Breast epithelium (tissue), 4 donors: ENCODE results near the gene WDR86. TPM values are rescaled to one million over a fixed set of nuclear protein-coding genes. Genes with fewer than 3 reads are reported as not detected.

Experiments
- DNase-seq, 2 donors: peaks; one replicate each; pipeline ENCODE4 v3.0.0-alpha.2; 2019; ENCODE audit warnings: low spot score in 2 of 2
- H3K27ac ChIP-seq, 2 donors: fragments of 200-600 bp; sonication (generic) in 1 of 2; one replicate each; pipeline ENCODE4 v1.5.1; 2016 to 2019; ENCODE audit warnings: mild to moderate bottlenecking in 1 of 2
- H3K27me3 ChIP-seq, 2 donors: fragments of 200-600 bp; sonication (generic) in 1 of 2; one replicate each; pipeline versions ENCODE4 v1.5.1 to v1.6.0; 2017 to 2019; ENCODE audit warnings: control low read depth in 1 of 2, mild to moderate bottlenecking in 1 of 2
- H3K36me3 ChIP-seq: fragments of 200-600 bp; one replicate; pipeline ENCODE4 v1.5.1; 2019
- H3K4me1 ChIP-seq, 2 donors: fragments of 200-600 bp; sonication (generic); one replicate each; pipeline ENCODE4 v1.5.1; 2016 to 2019; ENCODE audit warnings: control low read depth in 1 of 2
- H3K4me3 ChIP-seq, 3 donors: fragments of 200-600 bp; sonication (generic); 1 replicate in 2 of 3; 2 replicates in 1 of 3; pipeline ENCODE4 v1.5.1; 2016 to 2019; ENCODE audit warnings: mild to moderate bottlenecking in 3 of 3, moderate library complexity in 2 of 3
- H3K9me3 ChIP-seq, 2 donors: fragments of 200-600 bp; sonication (generic) in 1 of 2; one replicate each; pipeline ENCODE4 v1.5.1; 2016 to 2019; ENCODE audit warnings: control low read depth in 1 of 2
- CTCF ChIP-seq, 3 donors: fragments of 450-650 bp; IDR thresholded peaks; one replicate each; pipeline ENCODE4 v1.5.1; 2016 to 2017; ENCODE audit warnings: antibody characterized with exemption in 3 of 3, mild to moderate bottlenecking in 3 of 3, moderate library complexity in 3 of 3
- POLR2A ChIP-seq: fragments of 450-650 bp; IDR thresholded peaks from one replicate; pipeline ENCODE4 v1.6.1; 2016; ENCODE audit warnings: antibody characterized with exemption, mild to moderate bottlenecking, moderate library complexity
- POLR2AphosphoS5 ChIP-seq, 3 donors: sonication (generic); formaldehyde crosslinking; IDR thresholded peaks; one replicate each; pipeline ENCODE4 v1.6.1; 2017; ENCODE audit warnings: antibody characterized with exemption in 3 of 3
- intact Hi-C: fragments of 100-400 bp; cut with DNase I; formaldehyde crosslinking; loops from one replicate; pipeline ENCODE4 v1.15.1; 2023; ENCODE audit warnings: low total_unique reads
- total RNA-seq, 3 donors: library from RNA; depleted of rRNA; stranded (reverse); fragments of >200 nt; gene quantifications; one replicate each; pipeline ENCODE4 v1.1.0, GENCODE V29; 2016

Gene WDR86
- total RNA-seq, 3 donors from 2014 or later: 15.5 to 61.5 (median 57.0) TPM

GRCh38 chr7:151455690-151456089, 45.9 kb upstream of the WDR86 start:
- Histone ChIP-seq H3K4me3 (no peak overlapping the region), H3K27ac (no peak overlapping the region), H3K27me3 (no peaks in the 10 kb centered on the region), H3K4me1 (peaks cover 0 to 6% of the 10 kb centered on the region in 2 donors), H3K9me3 (no peaks in the 10 kb centered on the region), H3K36me3 (no peaks in the 10 kb centered on the region)
- intact Hi-C loops: loop anchor here (5.0 kb wide), 1 partner anchor 83 kb away; no protein-coding TSS in a partner anchor
- DNase-seq: no peak
- no peak for TF ChIP-seq POLR2AphosphoS5 (IDR thresholded peaks at IDR 0.05)
- TF ChIP-seq CTCF (IDR thresholded peaks at IDR 0.05): no peak
- no peak for TF ChIP-seq POLR2A

- H3K36me3 ChIP-seq: no peaks in the 10 kb centered on the region
- no peaks in the 10 kb centered on the region for H3K4me1 ChIP-seq
- intact Hi-C loops: loop anchor here (5.0 kb wide), 1 partner anchor 83 kb away; no protein-coding TSS in a partner anchor
- TF ChIP-seq POLR2A (no peak), POLR2AphosphoS5 (IDR thresholded peaks at IDR 0.05) (no peak), CTCF (IDR thresholded peaks at IDR 0.05) (no peak)
- no peaks in the 10 kb centered on the region for H3K27me3 ChIP-seq
- no peak overlapping the region for H3K27ac ChIP-seq
- no peak overlapping the region for H3K4me3 ChIP-seq
- no peak for DNase-seq
- H3K9me3 ChIP-seq: no peaks in the 10 kb centered on the region
Observed at GRCh38 chr7:151454932-151455530, 45.2 kb upstream of the WDR86 start.

- H3K4me3 ChIP-seq: no peak overlapping the region
- TF ChIP-seq CTCF (IDR thresholded peaks at IDR 0.05): no peak
- TF ChIP-seq POLR2A: no peak
- TF ChIP-seq POLR2AphosphoS5 (IDR thresholded peaks at IDR 0.05): no peak
- no peak overlapping the region for H3K27ac ChIP-seq
- intact Hi-C loops: no loop called here
- no peak for DNase-seq
- H3K36me3 ChIP-seq: no peaks in the 10 kb centered on the region
- no peaks in the 10 kb centered on the region for H3K4me1 ChIP-seq
- no peaks in the 10 kb centered on the region for H3K27me3 ChIP-seq
- no peaks in the 10 kb centered on the region for H3K9me3 ChIP-seq
Observed at GRCh38 chr7:151454305-151454704, 44.5 kb upstream of the WDR86 start.

- Histone ChIP-seq H3K4me1 (no peaks in the 10 kb centered on the region), H3K9me3 (no peaks in the 10 kb centered on the region), H3K36me3 (no peaks in the 10 kb centered on the region), H3K4me3 (no peak overlapping the region), H3K27ac (no peak overlapping the region), H3K27me3 (no peaks in the 10 kb centered on the region)
- no peak for DNase-seq
- intact Hi-C loops: no loop called here
- no peak for TF ChIP-seq CTCF (IDR thresholded peaks at IDR 0.05)
Observed at GRCh38 chr7:151453326-151453791, 43.5 kb upstream of the WDR86 start.

- no peaks in the 10 kb centered on the region for H3K36me3 ChIP-seq
- TF ChIP-seq CTCF (IDR thresholded peaks at IDR 0.05) (no peak), POLR2AphosphoS5 (IDR thresholded peaks at IDR 0.05) (no peak)
- H3K4me1 ChIP-seq: no peaks in the 10 kb centered on the region
- intact Hi-C loops: no loop called here
- H3K27ac ChIP-seq: no peak overlapping the region
- H3K9me3 ChIP-seq: no peaks in the 10 kb centered on the region
- no peak for DNase-seq
- H3K27me3 ChIP-seq: no peaks in the 10 kb centered on the region
- H3K4me3 ChIP-seq: no peak overlapping the region
Observed at GRCh38 chr7:151452680-151453325, 43.0 kb upstream of the WDR86 start.
